Left lung (tissue), 10 donors: Measurements from ENCODE around the gene FCRLA. TPM values are rescaled to one million over a fixed set of nuclear protein-coding genes. Genes with fewer than 3 reads are reported as not detected.
A peak's percentile ranks its signal among the peaks of the same experiment; 100 is the strongest.
"Not testable (repeated sequence)": the region's sequence is repeated elsewhere in the genome, so short reads cannot be mapped to it uniquely, and the experiment has no call there.

Source experiments
- ATAC-seq: fragments of 200-7000 bp; cut with Tn5 transposase; one replicate; pipeline ENCODE4 v1.9.1; 2020; ENCODE audit warnings: moderate library complexity
- DNase-seq, 4 donors: peaks; one replicate each; pipeline ENCODE4 v3.0.0-alpha.2; 2013 to 2020
- H3K27ac ChIP-seq, 2 donors: fragments of 200-600 bp; sonication (generic) in 1 of 2; one replicate each; pipeline versions ENCODE4 v1.5.0 to v1.8.0; 2020 to 2021
- H3K27me3 ChIP-seq, 2 donors: fragments of 200-600 bp; sonication (generic) in 1 of 2; one replicate each; pipeline versions ENCODE4 v1.5.0 to v1.8.0; 2020 to 2021
- H3K36me3 ChIP-seq, 2 donors: fragments of 200-600 bp; sonication (generic) in 1 of 2; one replicate each; pipeline versions ENCODE4 v1.5.0 to v1.8.0; 2020 to 2021
- H3K4me1 ChIP-seq, 2 donors: fragments of 200-600 bp; one replicate each; pipeline ENCODE4 v1.8.0; 2021
- H3K4me3 ChIP-seq, 2 donors: fragments of 200-600 bp; sonication (generic) in 1 of 2; one replicate each; pipeline versions ENCODE4 v1.5.0 to v1.8.0; 2020 to 2021; ENCODE audit warnings: mild to moderate bottlenecking in 1 of 2
- H3K9me3 ChIP-seq, 2 donors: fragments of 200-600 bp; sonication (generic) in 1 of 2; one replicate each; pipeline versions ENCODE4 v1.5.0 to v1.8.0; 2020 to 2021
- intact Hi-C, 2 donors: fragments of 100-400 bp; cut with DNase I; formaldehyde crosslinking; loops; one replicate each; pipeline versions ENCODE4 v1.11.2 to v1.14.2; 2022
- polyA plus RNA-seq, 6 donors: library from polyadenylated mRNA; unstranded; fragments of 120-200 nt; gene quantifications; one replicate each; pipeline ENCODE4 v1.2.1, GENCODE V29; 2013; ENCODE audit not compliant: insufficient read length in 6 of 6
- total RNA-seq, 2 donors: library from RNA; stranded (reverse); fragmentation: NEBNext Ultra II Directional; extraction: Animal tissue kit (Norgen Biotek cat#: 25700); gene quantifications; one replicate each; pipeline ENCODE4 v1.2.1, GENCODE V29; 2021
- TF ChIP-seq, protein P1 (sequence below), 2 donors: fragments of 200-600 bp; sonication (generic) in 1 of 2; IDR thresholded peaks; one replicate each; pipeline versions ENCODE4 v1.5.0 to v1.8.0; 2021; ENCODE audit warnings: antibody characterized with exemption in 2 of 2
- donor health status: DM: no; HTN: yes; CAD: no.
- donor health status: DM: no; HTN: no; CAD: no.

FCRLA gene
- total and polyA plus RNA-seq, 8 donors = 0.08 to 0.44 (median 0.34) TPM; not detected in 1

DNA sequence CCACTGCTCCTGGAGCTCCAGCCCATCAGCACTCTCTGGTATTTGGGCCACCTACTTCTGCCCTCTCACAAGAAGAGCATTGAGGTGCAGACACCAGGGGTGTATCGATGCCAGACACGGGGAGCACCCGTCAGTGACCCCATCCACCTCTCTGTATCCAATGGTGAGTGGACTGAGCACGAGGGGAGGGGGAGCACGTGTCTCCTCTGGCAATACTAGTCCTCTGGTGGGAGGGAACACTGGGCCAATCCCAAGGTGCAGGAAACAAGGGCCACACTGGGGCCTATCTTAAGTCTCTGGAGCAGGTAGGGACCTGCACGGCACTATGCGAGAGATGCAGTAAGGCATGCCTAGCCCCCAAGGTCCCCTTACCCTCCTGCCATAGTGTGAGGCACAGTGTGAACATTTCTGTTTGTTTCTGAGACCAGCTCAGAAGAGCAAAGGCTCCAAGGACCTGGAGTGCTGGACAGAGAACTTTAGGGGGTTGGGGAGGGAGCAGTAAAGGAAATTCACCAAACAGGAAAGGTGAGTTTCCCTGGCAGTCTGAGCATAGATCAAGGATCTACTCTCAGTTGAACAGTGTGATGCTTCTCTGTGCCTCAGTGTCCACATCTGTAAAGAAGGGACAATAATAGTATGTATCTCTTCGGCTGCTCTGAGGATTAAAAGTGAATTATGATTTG is 16.6 kb downstream of the FCRLA start:
- intact Hi-C loops = no loop called here
- Histone ChIP-seq H3K4me1 (peaks cover 0 to 31% of the 10 kb centered on the region in 2 donors), H3K27ac (no peak overlapping the region), H3K4me3 (no peak overlapping the region), H3K27me3 (peaks cover 3 to 79% of the 10 kb centered on the region in 2 donors), H3K36me3 (no peaks in the 10 kb centered on the region), H3K9me3 (no peaks in the 10 kb centered on the region)
- DNase-seq = peak in 1 of 4 donors; percentile 57
- no peak for ATAC-seq
- TF ChIP-seq, protein P1, sequence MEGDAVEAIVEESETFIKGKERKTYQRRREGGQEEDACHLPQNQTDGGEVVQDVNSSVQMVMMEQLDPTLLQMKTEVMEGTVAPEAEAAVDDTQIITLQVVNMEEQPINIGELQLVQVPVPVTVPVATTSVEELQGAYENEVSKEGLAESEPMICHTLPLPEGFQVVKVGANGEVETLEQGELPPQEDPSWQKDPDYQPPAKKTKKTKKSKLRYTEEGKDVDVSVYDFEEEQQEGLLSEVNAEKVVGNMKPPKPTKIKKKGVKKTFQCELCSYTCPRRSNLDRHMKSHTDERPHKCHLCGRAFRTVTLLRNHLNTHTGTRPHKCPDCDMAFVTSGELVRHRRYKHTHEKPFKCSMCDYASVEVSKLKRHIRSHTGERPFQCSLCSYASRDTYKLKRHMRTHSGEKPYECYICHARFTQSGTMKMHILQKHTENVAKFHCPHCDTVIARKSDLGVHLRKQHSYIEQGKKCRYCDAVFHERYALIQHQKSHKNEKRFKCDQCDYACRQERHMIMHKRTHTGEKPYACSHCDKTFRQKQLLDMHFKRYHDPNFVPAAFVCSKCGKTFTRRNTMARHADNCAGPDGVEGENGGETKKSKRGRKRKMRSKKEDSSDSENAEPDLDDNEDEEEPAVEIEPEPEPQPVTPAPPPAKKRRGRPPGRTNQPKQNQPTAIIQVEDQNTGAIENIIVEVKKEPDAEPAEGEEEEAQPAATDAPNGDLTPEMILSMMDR (IDR thresholded peaks at IDR 0.05) = no peak

DNA sequence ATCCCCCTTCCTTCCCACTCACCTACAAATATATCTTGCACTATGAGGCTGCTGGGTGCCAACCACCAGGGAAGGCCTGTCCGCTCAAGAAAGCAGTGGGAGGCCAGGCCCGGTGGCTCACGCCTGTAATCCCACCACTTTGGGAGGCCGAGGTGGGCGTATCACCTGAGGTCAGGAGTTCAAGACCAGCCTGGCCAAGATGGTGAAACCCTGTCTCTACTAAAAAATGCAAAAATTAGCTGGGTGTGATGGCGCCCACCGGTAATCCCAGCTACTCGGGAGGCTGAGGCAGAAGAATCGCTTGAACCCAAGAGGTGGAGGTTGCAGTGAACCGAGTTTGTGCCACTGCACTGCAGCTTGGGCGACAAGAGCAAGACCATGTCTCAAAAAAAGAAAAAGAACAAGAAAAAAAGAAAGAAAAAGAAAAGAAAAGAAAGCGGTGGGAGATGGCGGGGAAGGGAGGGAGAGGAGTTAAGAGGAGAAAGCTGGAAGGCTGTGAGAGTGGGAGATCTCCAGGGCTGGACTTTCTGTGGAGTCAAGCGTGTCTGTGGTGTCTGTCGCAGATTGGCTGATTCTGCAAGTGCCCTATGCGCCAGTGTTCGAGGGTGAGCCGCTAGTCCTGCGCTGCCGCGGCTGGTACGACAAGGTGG is 18.4 kb downstream of the FCRLA start:
- peak overlapping the region; percentile 68 to 75 for H3K4me3 ChIP-seq
- intact Hi-C loops = not testable (repeated sequence)

DNA sequence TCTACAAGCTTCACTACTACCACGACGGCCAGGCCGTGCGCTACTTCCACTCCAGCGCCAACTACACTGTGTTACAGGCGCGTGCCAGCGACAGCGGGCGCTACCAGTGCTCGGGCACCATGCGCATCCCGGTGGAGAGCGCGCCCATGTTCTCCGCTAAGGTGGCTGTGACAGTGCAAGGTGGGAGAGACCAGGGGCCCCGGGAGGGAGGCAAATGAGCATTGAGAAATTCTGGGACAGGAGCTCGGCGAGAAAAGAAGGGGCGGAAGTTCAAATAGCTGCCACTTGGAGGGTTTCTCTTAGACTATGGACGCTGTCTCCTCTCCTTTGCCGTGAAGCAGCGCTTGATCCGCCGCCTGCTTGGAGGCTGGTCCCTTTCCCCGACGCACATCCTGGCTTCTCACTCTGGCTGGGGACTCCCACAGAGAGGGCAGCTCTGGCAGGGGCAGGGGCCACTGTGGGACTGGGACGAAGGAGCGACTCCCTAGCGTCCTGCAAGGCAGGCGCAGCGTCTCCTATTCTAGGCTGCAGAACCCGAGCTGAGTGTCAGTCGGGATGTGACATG is 19.0 kb downstream of the FCRLA start:
- peak; percentile 41 for ATAC-seq
- TF ChIP-seq, protein P1 (IDR thresholded peaks at IDR 0.05) = peak; percentile 23 to 37
- Histone ChIP-seq H3K4me3 (peak overlapping the region; percentile 68 to 75), H3K27ac (peak overlapping the region; percentile 78 to 85), H3K4me1 (peaks cover 0 to 31% of the 10 kb centered on the region in 2 donors), H3K36me3 (no peaks in the 10 kb centered on the region), H3K27me3 (peaks cover 3 to 91% of the 10 kb centered on the region in 2 donors), H3K9me3 (no peaks in the 10 kb centered on the region)
- DNase-seq = peak; percentile 42 to 87 (median 52)
- intact Hi-C loops = no loop called here

More for the DNA sequence above, 18.4 kb downstream of the FCRLA start:
- not testable (repeated sequence) for ATAC-seq, H3K9me3 ChIP-seq, H3K36me3 ChIP-seq, DNase-seq
- peak overlapping the region in 1 of 2 donors; percentile 85 for H3K27ac ChIP-seq
- H3K4me1 ChIP-seq = peaks cover 0 to 31% of the 10 kb centered on the region in 2 donors
- H3K27me3 ChIP-seq = peaks cover 3 to 90% of the 10 kb centered on the region in 2 donors

DNA sequence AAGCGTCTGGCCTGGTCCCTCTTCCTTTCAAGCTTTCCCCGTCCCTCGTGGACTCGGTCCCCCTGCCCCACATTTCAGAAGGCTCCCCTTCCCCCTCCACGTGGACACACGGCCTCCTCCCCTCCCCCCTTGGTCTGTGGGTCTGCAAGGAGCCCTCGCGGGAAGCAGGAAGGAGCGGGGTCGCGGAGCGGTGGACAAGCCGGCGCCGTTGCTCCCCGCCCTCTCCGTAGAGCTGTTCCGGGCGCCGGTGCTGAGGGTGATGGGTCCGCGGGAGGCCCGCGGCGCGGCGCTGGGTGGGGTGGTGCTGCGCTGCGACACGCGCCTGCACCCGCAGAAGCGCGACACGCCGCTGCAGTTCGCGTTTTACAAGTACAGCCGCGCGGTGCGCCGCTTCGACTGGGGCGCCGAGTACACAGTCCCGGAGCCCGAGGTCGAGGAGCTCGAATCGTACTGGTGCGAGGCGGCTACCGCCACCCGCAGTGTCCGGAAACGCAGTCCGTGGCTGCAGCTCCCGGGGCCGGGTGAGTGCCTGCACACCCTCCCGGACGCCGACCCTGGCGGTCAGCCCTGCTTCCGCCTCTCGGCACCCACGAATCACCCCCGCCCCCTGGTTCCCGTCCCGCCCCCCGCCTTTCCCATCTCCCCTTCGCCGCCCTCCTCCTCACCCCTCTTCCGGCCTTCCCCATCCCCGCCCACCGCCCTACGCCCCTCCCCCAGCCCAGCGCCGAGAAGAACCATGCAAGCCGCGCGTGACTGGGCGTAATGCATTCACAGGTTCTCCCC is 19.6 kb downstream of the FCRLA start:
- Histone ChIP-seq H3K27me3 (peaks cover 3 to 84% of the 10 kb centered on the region in 2 donors), H3K27ac (peak overlapping the region; percentile 79 to 85), H3K4me3 (peak overlapping the region; percentile 68 to 75), H3K9me3 (no peaks in the 10 kb centered on the region), H3K4me1 (peaks cover 0 to 31% of the 10 kb centered on the region in 2 donors), H3K36me3 (no peaks in the 10 kb centered on the region)
- intact Hi-C loops = no loop called here
- peak; percentile 77 to 92 (median 89) for DNase-seq
- TF ChIP-seq, protein P1 (IDR thresholded peaks at IDR 0.05) = no peak
- peak; percentile 89 for ATAC-seq

DNA sequence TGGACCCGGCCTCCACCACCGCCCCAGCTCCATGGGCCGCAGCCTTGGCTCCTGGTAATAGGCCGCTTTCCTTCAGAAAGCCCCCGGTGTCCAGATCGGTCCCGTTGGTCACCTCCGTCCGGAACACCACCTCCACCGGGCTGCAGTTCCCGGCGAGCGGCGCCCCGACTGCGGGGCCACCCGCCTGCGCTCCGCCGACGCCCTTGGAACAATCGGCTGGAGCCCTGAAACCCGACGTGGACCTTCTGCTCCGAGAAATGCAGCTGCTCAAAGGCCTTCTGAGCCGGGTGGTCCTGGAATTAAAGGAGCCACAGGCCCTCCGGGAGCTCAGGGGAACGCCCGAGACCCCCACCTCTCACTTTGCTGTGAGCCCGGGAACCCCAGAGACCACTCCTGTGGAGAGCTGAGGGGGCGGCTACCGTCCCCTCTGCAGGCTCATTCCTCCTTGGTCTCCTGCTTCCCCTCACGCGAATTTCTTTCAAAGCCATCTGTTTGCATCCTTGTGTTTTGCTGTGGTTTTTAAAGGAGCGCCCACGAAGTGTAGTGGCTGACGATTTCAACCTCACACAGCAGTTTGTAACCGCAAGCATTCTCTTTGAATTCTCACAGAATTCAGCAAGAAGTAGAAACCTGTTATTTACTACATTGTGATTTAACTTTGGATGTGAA is 20.4 kb downstream of the FCRLA start:
- H3K4me1 ChIP-seq = peaks cover 0 to 26% of the 10 kb centered on the region in 2 donors
- TF ChIP-seq, protein P1 (IDR thresholded peaks at IDR 0.05) = no peak
- no peaks in the 10 kb centered on the region for H3K9me3 ChIP-seq
- peak overlapping the region; percentile 68 to 75 for H3K4me3 ChIP-seq
- H3K36me3 ChIP-seq = no peaks in the 10 kb centered on the region
- intact Hi-C loops = no loop called here
- peak overlapping the region; percentile 79 to 85 for H3K27ac ChIP-seq
- H3K27me3 ChIP-seq = peaks cover 3 to 77% of the 10 kb centered on the region in 2 donors
- ATAC-seq (peak; percentile 1), DNase-seq (no peak)
